HepG2 (cell line): ENCODE measurements around the gene TRPV2. TPM values are rescaled to one million over a fixed set of nuclear protein-coding genes. Genes with fewer than 3 reads are reported as not detected.

Experiments
- ARID4A ChIP-seq: sonication (generic); formaldehyde crosslinking; IDR thresholded peaks from 2 replicates; pipeline ENCODE4 v1.5.0; 2020; ENCODE audit warnings: mild to moderate bottlenecking, missing genetic modification reagents, borderline replicate concordance
- ASH2L ChIP-seq: fragments of 300-600, 200-600 bp; sonication (generic); IDR thresholded peaks from 2 replicates; pipeline ENCODE4 v1.7.0; 2017; ENCODE audit warnings: low read depth, mild to moderate bottlenecking, moderate library complexity, mixed read lengths, low read length; ENCODE audit not compliant: insufficient read length
- MEIS1 ChIP-seq: sonication (generic); formaldehyde crosslinking; IDR thresholded peaks from 2 replicates; pipeline ENCODE4 v1.9.0; 2021; ENCODE audit warnings: mild to moderate bottlenecking, missing genetic modification reagents, moderate library complexity, borderline replicate concordance
- NR2F6 ChIP-seq, 2 experiments: IDR thresholded peaks; 2 replicates each; pipeline ENCODE4 v1.6.1; 2016; ENCODE audit warnings: antibody characterized with exemption in 1 of 2, mild to moderate bottlenecking in 1 of 2
- POLR2A ChIP-seq, 2 experiments: IDR thresholded peaks; 2 replicates each; pipeline ENCODE4 v1.6.1; 2011; ENCODE audit warnings: low read depth in 2 of 2, low read length in 2 of 2, mild to moderate bottlenecking in 1 of 2, moderate library complexity in 1 of 2; ENCODE audit not compliant: insufficient read depth in 1 of 2
- PRDM10 ChIP-seq: sonication (generic); formaldehyde crosslinking; IDR thresholded peaks from 2 replicates; pipeline ENCODE4 v1.4.0; 2020; ENCODE audit warnings: low read depth, missing genetic modification reagents
- RERE ChIP-seq: IDR thresholded peaks from 2 replicates; pipeline ENCODE4 v1.6.1; 2016; ENCODE audit warnings: low read depth, missing genetic modification reagents, missing compliant biosample characterization
- SMC3 ChIP-seq: IDR thresholded peaks from 2 replicates; pipeline ENCODE4 v1.6.1; 2011; ENCODE audit warnings: low read length, improper control_type of control experiment
- SRSF1 ChIP-seq: fragments of 200-400 bp; formaldehyde crosslinking; optimal IDR thresholded peaks from 2 replicates; pipeline ENCODE3; 2017; ENCODE audit warnings: mild to moderate bottlenecking, low read depth, low read length, moderate library complexity
- polyA plus RNA-seq, 8 experiments: library from polyadenylated mRNA; depleted of rRNA in 3 of 8; stranded (reverse) in 7 of 8; unstranded in 1 of 8; fragments of >200 nt; fragmentation: Illumina TruSeq in 4 of 8; extraction: Trizol in 4 of 8; gene quantifications; 2 replicates each; pipeline versions ENCODE4 v1.2.1 to v1.2.3, GENCODE V29; 2011 to 2016; ENCODE audit warnings: low read depth in 4 of 8, missing spikeins in 1 of 8, mixed read lengths in 1 of 8; ENCODE audit not compliant: insufficient read depth in 1 of 8
- total RNA-seq, 5 experiments: library from RNA; depleted of rRNA; stranded (reverse); fragments of >200 nt; fragmentation: Illumina TruSeq; extraction: Trizol; gene quantifications; 2 replicates each; pipeline ENCODE4 v1.2.3, GENCODE V29; 2016; ENCODE audit warnings: low read depth in 1 of 5
- TF ChIP-seq, protein P1 (sequence below): sonication (generic); formaldehyde crosslinking; IDR thresholded peaks from 2 replicates; pipeline ENCODE4 v1.4.0; 2020; ENCODE audit warnings: missing genetic modification reagents, borderline replicate concordance

TRPV2 gene
- total and polyA plus RNA-seq, 2 of the 13 experiments (the other 11 are each of a cell fraction or from before 2014, with no cell fraction given) = 13.6 to 21.3 TPM

GRCh38 chr17:16379654-16380053, 35.7 kb upstream of the TRPV2 start (continued):
- no peak for TF ChIP-seq RERE
- TF ChIP-seq ASH2L = no peak
- TF ChIP-seq MEIS1 = no peak
- TF ChIP-seq, protein P1, sequence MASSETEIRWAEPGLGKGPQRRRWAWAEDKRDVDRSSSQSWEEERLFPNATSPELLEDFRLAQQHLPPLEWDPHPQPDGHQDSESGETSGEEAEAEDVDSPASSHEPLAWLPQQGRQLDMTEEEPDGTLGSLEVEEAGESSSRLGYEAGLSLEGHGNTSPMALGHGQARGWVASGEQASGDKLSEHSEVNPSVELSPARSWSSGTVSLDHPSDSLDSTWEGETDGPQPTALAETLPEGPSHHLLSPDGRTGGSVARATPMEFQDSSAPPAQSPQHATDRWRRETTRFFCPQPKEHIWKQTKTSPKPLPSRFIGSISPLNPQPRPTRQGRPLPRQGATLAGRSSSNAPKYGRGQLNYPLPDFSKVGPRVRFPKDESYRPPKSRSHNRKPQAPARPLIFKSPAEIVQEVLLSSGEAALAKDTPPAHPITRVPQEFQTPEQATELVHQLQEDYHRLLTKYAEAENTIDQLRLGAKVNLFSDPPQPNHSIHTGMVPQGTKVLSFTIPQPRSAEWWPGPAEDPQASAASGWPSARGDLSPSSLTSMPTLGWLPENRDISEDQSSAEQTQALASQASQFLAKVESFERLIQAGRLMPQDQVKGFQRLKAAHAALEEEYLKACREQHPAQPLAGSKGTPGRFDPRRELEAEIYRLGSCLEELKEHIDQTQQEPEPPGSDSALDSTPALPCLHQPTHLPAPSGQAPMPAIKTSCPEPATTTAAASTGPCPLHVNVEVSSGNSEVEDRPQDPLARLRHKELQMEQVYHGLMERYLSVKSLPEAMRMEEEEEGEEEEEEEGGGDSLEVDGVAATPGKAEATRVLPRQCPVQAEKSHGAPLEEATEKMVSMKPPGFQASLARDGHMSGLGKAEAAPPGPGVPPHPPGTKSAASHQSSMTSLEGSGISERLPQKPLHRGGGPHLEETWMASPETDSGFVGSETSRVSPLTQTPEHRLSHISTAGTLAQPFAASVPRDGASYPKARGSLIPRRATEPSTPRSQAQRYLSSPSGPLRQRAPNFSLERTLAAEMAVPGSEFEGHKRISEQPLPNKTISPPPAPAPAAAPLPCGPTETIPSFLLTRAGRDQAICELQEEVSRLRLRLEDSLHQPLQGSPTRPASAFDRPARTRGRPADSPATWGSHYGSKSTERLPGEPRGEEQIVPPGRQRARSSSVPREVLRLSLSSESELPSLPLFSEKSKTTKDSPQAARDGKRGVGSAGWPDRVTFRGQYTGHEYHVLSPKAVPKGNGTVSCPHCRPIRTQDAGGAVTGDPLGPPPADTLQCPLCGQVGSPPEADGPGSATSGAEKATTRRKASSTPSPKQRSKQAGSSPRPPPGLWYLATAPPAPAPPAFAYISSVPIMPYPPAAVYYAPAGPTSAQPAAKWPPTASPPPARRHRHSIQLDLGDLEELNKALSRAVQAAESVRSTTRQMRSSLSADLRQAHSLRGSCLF (CRISPR knock-in tag) = no peak
- no peak for TF ChIP-seq SMC3
- peak; percentile 30; the same call in 1 of the 2 replicates for TF ChIP-seq NR2F6 (IDR thresholded peaks at IDR 0.05)
- TF ChIP-seq NR2F6 (CRISPR knock-in tag; IDR thresholded peaks at IDR 0.05) = peak; percentile 58; the same call in 1 of the 2 replicates
- TF ChIP-seq PRDM10 (CRISPR knock-in tag) = no peak
- TF ChIP-seq ARID4A (CRISPR knock-in tag) = no peak
- TF ChIP-seq SRSF1 = no peak
- no peak for TF ChIP-seq POLR2A (IDR thresholded peaks at IDR 0.05; ENCODE audit: insufficient read depth in 1 of 2, low read depth in 2 of 2, low read length in 2 of 2)
